A673 (cell line): Measurements from ENCODE around the gene SMTN.

Experiments used
- EZH2 ChIP-seq: fragments of 200-600 bp; sonication (generic); IDR thresholded peaks from 2 replicates; pipeline ENCODE4 v1.6.1; 2017; ENCODE audit warnings: borderline replicate concordance, low read depth, mild to moderate bottlenecking, mixed read lengths, antibody characterized with exemption, low read length; ENCODE audit not compliant: poor library complexity, severe bottlenecking
- TF ChIP-seq, protein P1 (sequence below): fragments of 300-800, 200-600 bp; sonication (generic); conservative IDR thresholded peaks from 2 replicates; pipeline ENCODE4 v1.5.1; 2017; ENCODE audit warnings: low read depth, mild to moderate bottlenecking, antibody characterized with exemption, low read length, moderate library complexity, mixed read lengths

DNA sequence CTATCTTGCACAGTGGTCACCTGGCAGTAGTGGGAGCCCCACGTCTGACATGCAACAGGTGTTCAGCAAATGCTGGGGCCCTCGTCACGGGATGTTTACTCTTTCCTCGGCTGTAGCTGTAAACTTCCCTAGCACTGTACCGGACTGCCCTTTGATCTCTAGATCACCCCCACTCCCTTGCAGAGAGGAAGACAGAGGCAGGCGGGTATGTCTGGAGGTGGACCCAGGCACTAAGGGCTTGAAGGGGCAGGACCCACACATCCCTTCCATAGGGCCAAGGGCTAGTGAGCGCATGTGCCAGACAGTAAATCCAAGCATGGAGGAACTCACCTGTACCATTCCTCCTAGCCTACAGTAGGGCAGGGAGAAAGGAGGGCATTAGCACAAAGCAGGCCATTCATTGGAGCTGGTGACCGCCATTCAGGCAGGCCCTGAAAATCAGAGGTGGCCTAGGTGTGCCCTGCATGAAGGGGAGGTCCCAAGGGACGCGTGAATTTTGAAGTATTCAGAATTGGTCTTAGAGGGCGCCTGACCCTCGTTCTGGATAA is 1.9 kb upstream of the SMTN start:
- TF ChIP-seq, protein P1, sequence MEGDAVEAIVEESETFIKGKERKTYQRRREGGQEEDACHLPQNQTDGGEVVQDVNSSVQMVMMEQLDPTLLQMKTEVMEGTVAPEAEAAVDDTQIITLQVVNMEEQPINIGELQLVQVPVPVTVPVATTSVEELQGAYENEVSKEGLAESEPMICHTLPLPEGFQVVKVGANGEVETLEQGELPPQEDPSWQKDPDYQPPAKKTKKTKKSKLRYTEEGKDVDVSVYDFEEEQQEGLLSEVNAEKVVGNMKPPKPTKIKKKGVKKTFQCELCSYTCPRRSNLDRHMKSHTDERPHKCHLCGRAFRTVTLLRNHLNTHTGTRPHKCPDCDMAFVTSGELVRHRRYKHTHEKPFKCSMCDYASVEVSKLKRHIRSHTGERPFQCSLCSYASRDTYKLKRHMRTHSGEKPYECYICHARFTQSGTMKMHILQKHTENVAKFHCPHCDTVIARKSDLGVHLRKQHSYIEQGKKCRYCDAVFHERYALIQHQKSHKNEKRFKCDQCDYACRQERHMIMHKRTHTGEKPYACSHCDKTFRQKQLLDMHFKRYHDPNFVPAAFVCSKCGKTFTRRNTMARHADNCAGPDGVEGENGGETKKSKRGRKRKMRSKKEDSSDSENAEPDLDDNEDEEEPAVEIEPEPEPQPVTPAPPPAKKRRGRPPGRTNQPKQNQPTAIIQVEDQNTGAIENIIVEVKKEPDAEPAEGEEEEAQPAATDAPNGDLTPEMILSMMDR: no peak
- no peak for TF ChIP-seq EZH2
